Measurements from ENCODE around the gene MRPL58.

Gene MRPL58

DNA sequence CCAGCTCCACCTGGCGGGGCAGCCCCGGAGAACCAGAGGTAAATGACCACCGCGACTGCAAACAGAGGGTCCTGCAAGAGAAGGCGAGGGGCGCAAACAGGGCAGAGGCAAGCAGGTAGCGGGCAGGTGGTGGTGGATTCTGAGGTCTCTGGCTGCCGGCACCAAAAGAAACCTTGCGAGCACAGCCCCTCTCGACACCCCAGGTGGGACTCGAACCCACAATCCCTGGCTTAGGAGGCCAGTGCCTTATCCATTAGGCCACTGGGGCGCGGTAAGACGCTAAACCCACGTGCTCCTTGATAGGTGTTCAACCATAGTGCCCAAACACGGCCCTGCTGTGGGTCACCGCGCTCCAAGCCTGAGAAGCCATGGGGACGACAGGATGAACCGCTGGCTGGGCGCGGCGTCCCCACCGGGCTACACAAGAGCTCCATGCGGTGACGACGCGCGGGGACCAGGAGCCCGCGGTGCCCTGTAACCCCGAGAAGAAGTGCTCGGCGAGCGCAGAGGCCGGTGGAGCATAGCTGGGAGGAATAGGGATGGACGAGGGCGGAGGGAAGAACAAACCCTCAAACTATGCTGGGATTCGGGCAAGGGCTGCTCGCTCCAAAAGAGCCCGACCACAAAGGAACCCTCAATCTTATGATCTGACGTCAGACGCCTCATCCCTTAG is 21.9 kb downstream of the MRPL58 start (continued):
- TF ChIP-seq, protein P1, sequence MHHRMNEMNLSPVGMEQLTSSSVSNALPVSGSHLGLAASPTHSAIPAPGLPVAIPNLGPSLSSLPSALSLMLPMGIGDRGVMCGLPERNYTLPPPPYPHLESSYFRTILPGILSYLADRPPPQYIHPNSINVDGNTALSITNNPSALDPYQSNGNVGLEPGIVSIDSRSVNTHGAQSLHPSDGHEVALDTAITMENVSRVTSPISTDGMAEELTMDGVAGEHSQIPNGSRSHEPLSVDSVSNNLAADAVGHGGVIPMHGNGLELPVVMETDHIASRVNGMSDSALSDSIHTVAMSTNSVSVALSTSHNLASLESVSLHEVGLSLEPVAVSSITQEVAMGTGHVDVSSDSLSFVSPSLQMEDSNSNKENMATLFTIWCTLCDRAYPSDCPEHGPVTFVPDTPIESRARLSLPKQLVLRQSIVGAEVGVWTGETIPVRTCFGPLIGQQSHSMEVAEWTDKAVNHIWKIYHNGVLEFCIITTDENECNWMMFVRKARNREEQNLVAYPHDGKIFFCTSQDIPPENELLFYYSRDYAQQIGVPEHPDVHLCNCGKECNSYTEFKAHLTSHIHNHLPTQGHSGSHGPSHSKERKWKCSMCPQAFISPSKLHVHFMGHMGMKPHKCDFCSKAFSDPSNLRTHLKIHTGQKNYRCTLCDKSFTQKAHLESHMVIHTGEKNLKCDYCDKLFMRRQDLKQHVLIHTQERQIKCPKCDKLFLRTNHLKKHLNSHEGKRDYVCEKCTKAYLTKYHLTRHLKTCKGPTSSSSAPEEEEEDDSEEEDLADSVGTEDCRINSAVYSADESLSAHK (tag by site-specific recombination; IDR thresholded peaks at IDR 0.05) = peak; percentile 52; the same call in 1 of the 2 replicates
- TF ChIP-seq ZNF239 (tag by site-specific recombination; IDR thresholded peaks at IDR 0.05) = peak; percentile 14; the same call in 1 of the 2 replicates
- TF ChIP-seq ZNF133 (tag by site-specific recombination; IDR thresholded peaks at IDR 0.05) = no peak
- TF ChIP-seq ZNF174 (tag by site-specific recombination; IDR thresholded peaks at IDR 0.05) = no peak
- TF ChIP-seq ZNF623 (tag by site-specific recombination; IDR thresholded peaks at IDR 0.05) = peak; percentile 27; the same call in 1 of the 2 replicates
- no peak for TF ChIP-seq ZNF157 (tag by site-specific recombination; IDR thresholded peaks at IDR 0.05)
- TF ChIP-seq, protein P2, sequence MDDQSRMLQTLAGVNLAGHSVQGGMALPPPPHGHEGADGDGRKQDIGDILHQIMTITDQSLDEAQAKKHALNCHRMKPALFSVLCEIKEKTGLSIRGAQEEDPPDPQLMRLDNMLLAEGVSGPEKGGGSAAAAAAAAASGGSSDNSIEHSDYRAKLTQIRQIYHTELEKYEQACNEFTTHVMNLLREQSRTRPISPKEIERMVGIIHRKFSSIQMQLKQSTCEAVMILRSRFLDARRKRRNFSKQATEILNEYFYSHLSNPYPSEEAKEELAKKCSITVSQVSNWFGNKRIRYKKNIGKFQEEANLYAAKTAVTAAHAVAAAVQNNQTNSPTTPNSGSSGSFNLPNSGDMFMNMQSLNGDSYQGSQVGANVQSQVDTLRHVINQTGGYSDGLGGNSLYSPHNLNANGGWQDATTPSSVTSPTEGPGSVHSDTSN (CRISPR knock-in tag; IDR thresholded peaks at IDR 0.05) = no peak; the same call in 1 of the 2 replicates
- TF ChIP-seq SCRT2 (tag by site-specific recombination; IDR thresholded peaks at IDR 0.05) = no peak
- TF ChIP-seq ZNF837 (tag by site-specific recombination; IDR thresholded peaks at IDR 0.05) = no peak; the same call in 1 of the 2 replicates
- no peak for TF ChIP-seq ZNF138 (tag by site-specific recombination; IDR thresholded peaks at IDR 0.05; ENCODE audit: borderline replicate concordance)
- TF ChIP-seq, protein P3, sequence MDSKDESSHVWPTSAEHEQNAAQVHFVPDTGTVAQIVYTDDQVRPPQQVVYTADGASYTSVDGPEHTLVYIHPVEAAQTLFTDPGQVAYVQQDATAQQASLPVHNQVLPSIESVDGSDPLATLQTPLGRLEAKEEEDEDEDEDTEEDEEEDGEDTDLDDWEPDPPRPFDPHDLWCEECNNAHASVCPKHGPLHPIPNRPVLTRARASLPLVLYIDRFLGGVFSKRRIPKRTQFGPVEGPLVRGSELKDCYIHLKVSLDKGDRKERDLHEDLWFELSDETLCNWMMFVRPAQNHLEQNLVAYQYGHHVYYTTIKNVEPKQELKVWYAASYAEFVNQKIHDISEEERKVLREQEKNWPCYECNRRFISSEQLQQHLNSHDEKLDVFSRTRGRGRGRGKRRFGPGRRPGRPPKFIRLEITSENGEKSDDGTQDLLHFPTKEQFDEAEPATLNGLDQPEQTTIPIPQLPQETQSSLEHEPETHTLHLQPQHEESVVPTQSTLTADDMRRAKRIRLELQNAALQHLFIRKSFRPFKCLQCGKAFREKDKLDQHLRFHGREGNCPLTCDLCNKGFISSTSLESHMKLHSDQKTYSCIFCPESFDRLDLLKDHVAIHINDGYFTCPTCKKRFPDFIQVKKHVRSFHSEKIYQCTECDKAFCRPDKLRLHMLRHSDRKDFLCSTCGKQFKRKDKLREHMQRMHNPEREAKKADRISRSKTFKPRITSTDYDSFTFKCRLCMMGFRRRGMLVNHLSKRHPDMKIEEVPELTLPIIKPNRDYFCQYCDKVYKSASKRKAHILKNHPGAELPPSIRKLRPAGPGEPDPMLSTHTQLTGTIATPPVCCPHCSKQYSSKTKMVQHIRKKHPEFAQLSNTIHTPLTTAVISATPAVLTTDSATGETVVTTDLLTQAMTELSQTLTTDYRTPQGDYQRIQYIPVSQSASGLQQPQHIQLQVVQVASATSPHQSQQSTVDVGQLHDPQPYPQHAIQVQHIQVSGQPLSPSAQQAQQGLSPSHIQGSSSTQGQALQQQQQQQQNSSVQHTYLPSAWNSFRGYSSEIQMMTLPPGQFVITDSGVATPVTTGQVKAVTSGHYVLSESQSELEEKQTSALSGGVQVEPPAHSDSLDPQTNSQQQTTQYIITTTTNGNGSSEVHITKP (tag by site-specific recombination; IDR thresholded peaks at IDR 0.05) = no peak
- TF ChIP-seq, protein P4, sequence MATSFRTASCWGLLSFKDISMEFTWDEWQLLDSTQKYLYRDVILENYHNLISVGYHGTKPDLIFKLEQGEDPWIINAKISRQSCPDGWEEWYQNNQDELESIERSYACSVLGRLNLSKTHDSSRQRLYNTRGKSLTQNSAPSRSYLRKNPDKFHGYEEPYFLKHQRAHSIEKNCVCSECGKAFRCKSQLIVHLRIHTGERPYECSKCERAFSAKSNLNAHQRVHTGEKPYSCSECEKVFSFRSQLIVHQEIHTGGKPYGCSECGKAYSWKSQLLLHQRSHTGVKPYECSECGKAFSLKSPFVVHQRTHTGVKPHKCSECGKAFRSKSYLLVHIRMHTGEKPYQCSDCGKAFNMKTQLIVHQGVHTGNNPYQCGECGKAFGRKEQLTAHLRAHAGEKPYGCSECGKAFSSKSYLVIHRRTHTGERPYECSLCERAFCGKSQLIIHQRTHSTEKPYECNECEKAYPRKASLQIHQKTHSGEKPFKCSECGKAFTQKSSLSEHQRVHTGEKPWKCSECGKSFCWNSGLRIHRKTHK (tag by site-specific recombination; IDR thresholded peaks at IDR 0.05) = no peak
- TF ChIP-seq SETDB1 (IDR thresholded peaks at IDR 0.05; ENCODE audit: insufficient read length, low read length) = no peak
- TF ChIP-seq ZBTB8A (tag by site-specific recombination; IDR thresholded peaks at IDR 0.05) = peak; percentile 97
- TF ChIP-seq BCL11B (tag by site-specific recombination; IDR thresholded peaks at IDR 0.05; ENCODE audit: low read depth) = peak; percentile 83
- peak; percentile 76 for TF ChIP-seq ZNF843 (tag by site-specific recombination; IDR thresholded peaks at IDR 0.05)
- no peak for TF ChIP-seq ZNF747 (tag by site-specific recombination; IDR thresholded peaks at IDR 0.05)
- no peak for TF ChIP-seq ZNF37A (tag by site-specific recombination; IDR thresholded peaks at IDR 0.05)
- TF ChIP-seq, protein P5, sequence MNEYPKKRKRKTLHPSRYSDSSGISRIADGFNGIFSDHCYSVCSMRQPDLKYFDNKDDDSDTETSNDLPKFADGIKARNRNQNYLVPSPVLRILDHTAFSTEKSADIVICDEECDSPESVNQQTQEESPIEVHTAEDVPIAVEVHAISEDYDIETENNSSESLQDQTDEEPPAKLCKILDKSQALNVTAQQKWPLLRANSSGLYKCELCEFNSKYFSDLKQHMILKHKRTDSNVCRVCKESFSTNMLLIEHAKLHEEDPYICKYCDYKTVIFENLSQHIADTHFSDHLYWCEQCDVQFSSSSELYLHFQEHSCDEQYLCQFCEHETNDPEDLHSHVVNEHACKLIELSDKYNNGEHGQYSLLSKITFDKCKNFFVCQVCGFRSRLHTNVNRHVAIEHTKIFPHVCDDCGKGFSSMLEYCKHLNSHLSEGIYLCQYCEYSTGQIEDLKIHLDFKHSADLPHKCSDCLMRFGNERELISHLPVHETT (tag by site-specific recombination; IDR thresholded peaks at IDR 0.05) = peak; percentile 91
- no peak for TF ChIP-seq TRIM28 (IDR thresholded peaks at IDR 0.05; ENCODE audit: borderline replicate concordance, low read length)
- TF ChIP-seq ZNF514 (tag by site-specific recombination; IDR thresholded peaks at IDR 0.05) = no peak
- TF ChIP-seq, protein P6, sequence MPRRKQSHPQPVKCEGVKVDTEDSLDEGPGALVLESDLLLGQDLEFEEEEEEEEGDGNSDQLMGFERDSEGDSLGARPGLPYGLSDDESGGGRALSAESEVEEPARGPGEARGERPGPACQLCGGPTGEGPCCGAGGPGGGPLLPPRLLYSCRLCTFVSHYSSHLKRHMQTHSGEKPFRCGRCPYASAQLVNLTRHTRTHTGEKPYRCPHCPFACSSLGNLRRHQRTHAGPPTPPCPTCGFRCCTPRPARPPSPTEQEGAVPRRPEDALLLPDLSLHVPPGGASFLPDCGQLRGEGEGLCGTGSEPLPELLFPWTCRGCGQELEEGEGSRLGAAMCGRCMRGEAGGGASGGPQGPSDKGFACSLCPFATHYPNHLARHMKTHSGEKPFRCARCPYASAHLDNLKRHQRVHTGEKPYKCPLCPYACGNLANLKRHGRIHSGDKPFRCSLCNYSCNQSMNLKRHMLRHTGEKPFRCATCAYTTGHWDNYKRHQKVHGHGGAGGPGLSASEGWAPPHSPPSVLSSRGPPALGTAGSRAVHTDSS (tag by site-specific recombination; IDR thresholded peaks at IDR 0.05) = peak; percentile 38; the same call in 1 of the 2 replicates
- TF ChIP-seq, protein P7, sequence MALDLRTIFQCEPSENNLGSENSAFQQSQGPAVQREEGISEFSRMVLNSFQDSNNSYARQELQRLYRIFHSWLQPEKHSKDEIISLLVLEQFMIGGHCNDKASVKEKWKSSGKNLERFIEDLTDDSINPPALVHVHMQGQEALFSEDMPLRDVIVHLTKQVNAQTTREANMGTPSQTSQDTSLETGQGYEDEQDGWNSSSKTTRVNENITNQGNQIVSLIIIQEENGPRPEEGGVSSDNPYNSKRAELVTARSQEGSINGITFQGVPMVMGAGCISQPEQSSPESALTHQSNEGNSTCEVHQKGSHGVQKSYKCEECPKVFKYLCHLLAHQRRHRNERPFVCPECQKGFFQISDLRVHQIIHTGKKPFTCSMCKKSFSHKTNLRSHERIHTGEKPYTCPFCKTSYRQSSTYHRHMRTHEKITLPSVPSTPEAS (tag by site-specific recombination; IDR thresholded peaks at IDR 0.05) = no peak; the same call in 1 of the 2 replicates
- no peak for TF ChIP-seq ZNF140 (tag by site-specific recombination; IDR thresholded peaks at IDR 0.05)
- TF ChIP-seq ZNF791 (tag by site-specific recombination; IDR thresholded peaks at IDR 0.05) = no peak
- TF ChIP-seq FEZF1 (tag by site-specific recombination; IDR thresholded peaks at IDR 0.05) = peak; percentile 5; the same call in 1 of the 2 replicates
- TF ChIP-seq ZXDB (tag by site-specific recombination; IDR thresholded peaks at IDR 0.05) = 0 out of 2 replicates have a peak, but pooled peaks have one; percentile 11
- TF ChIP-seq ZBTB21 (tag by site-specific recombination; IDR thresholded peaks at IDR 0.05) = no peak
